RPMI7951 (cell line): ENCODE measurements around the gene SOAT2. TPM values are rescaled to one million over a fixed set of nuclear protein-coding genes. Genes with fewer than 3 reads are reported as not detected.
"Not testable (repeated sequence)": the region's sequence is repeated elsewhere in the genome, so short reads cannot be mapped to it uniquely, and the experiment has no call there.

Experiments
- DNase-seq: peaks from one replicate; pipeline ENCODE4 v3.0.0-alpha.2; 2012; ENCODE audit warnings: low read depth
- total RNA-seq: library from RNA; depleted of rRNA; stranded (reverse); fragments of >200 nt; shearing (Covaris generic); gene quantifications from 2 replicates; pipeline ENCODE4 v1.2.3, GENCODE V29; 2014

SOAT2 gene
- total RNA-seq, 1 experiment from 2014 or later: not detected

GRCh38 chr12:53105256-53105655, 2.0 kb downstream of the SOAT2 start:
- no peak for DNase-seq

- no peak for DNase-seq
Measured at GRCh38 chr12:53105712-53106439, 2.6 kb downstream of the SOAT2 start.

- DNase-seq: no peak
Measured at GRCh38 chr12:53107122-53107521, 3.8 kb downstream of the SOAT2 start.

- not testable (repeated sequence) for DNase-seq
Measured at GRCh38 chr12:53112431-53112830, 9.1 kb downstream of the SOAT2 start.

GRCh38 chr12:53113136-53113705, 9.9 kb downstream of the SOAT2 start:
- DNase-seq: no peak

- DNase-seq: no peak
Measured at GRCh38 chr12:53113951-53114350, 10.7 kb downstream of the SOAT2 start.

- no peak for DNase-seq
Measured at GRCh38 chr12:53115112-53115890, 12.0 kb downstream of the SOAT2 start.

- no peak for DNase-seq
Measured at GRCh38 chr12:53115891-53116648, 12.8 kb downstream of the SOAT2 start.

GRCh38 chr12:53118751-53119300, 15.5 kb downstream of the SOAT2 start:
- no peak for DNase-seq

GRCh38 chr12:53120685-53121525, 17.6 kb downstream of the SOAT2 start:
- DNase-seq: no peak

- peak; percentile 70 for DNase-seq
Measured at GRCh38 chr12:53122961-53123468, 19.7 kb downstream of the SOAT2 start.

GRCh38 chr12:53123578-53124351, 20.5 kb downstream of the SOAT2 start:
- DNase-seq: peak; percentile 19

GRCh38 chr12:53124352-53124723, 21.1 kb downstream of the SOAT2 start:
- no peak for DNase-seq

GRCh38 chr12:53127169-53127568, 23.9 kb downstream of the SOAT2 start:
- no peak for DNase-seq

GRCh38 chr12:53128780-53129569, 25.7 kb downstream of the SOAT2 start:
- no peak for DNase-seq

- no peak for DNase-seq
Measured at GRCh38 chr12:53131844-53132243, 28.6 kb downstream of the SOAT2 start.

GRCh38 chr12:53133722-53134121, 30.4 kb downstream of the SOAT2 start:
- no peak for DNase-seq

GRCh38 chr12:53143355-53143754, 40.1 kb downstream of the SOAT2 start:
- no peak for DNase-seq
